ENCODE data around the gene VWA3B. TPM values are rescaled to one million over a fixed set of nuclear protein-coding genes. Genes with fewer than 3 reads are reported as not detected.
A peak's percentile ranks its signal among the peaks of the same experiment; 100 is the strongest.

The VWA3B gene
- polyA plus RNA-seq, 3 donors: not detected

GRCh38 chr2:98177986-98178385, 91.0 kb downstream of the VWA3B start:
- H2AFZ ChIP-seq (ENCODE audit: insufficient read depth, low read depth, low read length, poor library complexity, severe bottlenecking): no peak overlapping the region
- peaks cover 16 to 27% of the 10 kb centered on the region in 2 donors for H3K27me3 ChIP-seq (ENCODE audit: control insufficient read depth in 2 of 2, insufficient read depth in 2 of 2, low read length in 2 of 2)
- Mint-ChIP-seq H3K27me3 (ENCODE audit: low read depth in 3 of 3) (peaks cover 38 to 49% (median 38%) of the 10 kb centered on the region in 3 donors), H3K4me3 (no peak overlapping the region), H3K36me3 (no peaks in the 10 kb centered on the region), H3K9me3 (peaks cover 0 to 4% (median 0%) of the 10 kb centered on the region in 7 donors), H3K4me1 (peaks cover 19% of the 10 kb centered on the region), H3K27ac (no peak overlapping the region)
- no peaks in the 10 kb centered on the region for H4K20me1 ChIP-seq (ENCODE audit: insufficient read depth, low read length)
- peaks cover 6 to 15% of the 10 kb centered on the region in 2 donors for H3K4me1 ChIP-seq (ENCODE audit: control insufficient read depth in 1 of 2, insufficient read depth in 2 of 2, low read length in 2 of 2)
- no peaks in the 10 kb centered on the region for H3K79me2 ChIP-seq (ENCODE audit: insufficient read depth, low read length)
- no peak overlapping the region for H3K4me3 ChIP-seq (replicated peaks in 1 of 3; ENCODE audit: low read depth in 2 of 3, low read length in 3 of 3)
- TF ChIP-seq CTCF (IDR thresholded peaks at IDR 0.05): no peak
- no peak for DNase-seq
- WGBS (ENCODE audit: insufficient coverage): 85% methylated on average over 6 of the region's 6 CpGs
- H3K27ac ChIP-seq (ENCODE audit: low read depth in 1 of 2, low read length in 2 of 2): no peak overlapping the region
- H3K9ac ChIP-seq (ENCODE audit: insufficient read depth, low read length, poor library complexity, severe bottlenecking): no peak overlapping the region
- H3K4me2 ChIP-seq (replicated peaks; ENCODE audit: extremely low read depth, low read length, poor library complexity, severe bottlenecking): no peak overlapping the region
- H3K36me3 ChIP-seq (replicated peaks in 1 of 2; ENCODE audit: control insufficient read depth in 1 of 2, insufficient read depth in 2 of 2, low read length in 2 of 2): no peaks in the 10 kb centered on the region
- intact Hi-C loops (cut with micrococcal nuclease): no loop called here
- H3K9me3 ChIP-seq (replicated peaks in 1 of 2; ENCODE audit: control insufficient read depth in 1 of 2, insufficient read depth in 1 of 2, low read length in 2 of 2): no peaks in the 10 kb centered on the region

GRCh38 chr2:98180456-98180855, 93.5 kb downstream of the VWA3B start:
- no peaks in the 10 kb centered on the region for H4K20me1 ChIP-seq (ENCODE audit: insufficient read depth, low read length)
- intact Hi-C loops (cut with micrococcal nuclease): no loop called here
- WGBS (ENCODE audit: insufficient coverage): 100% methylated on average over 1 of the region's 2 CpGs

More at GRCh38 chr2:98180456-98180855, 93.5 kb downstream of the VWA3B start:
- H3K4me1 Mint-ChIP-seq: peaks cover 8% of the 10 kb centered on the region
- Histone ChIP-seq H3K27ac (ENCODE audit: low read depth in 1 of 2, low read length in 2 of 2) (no peak overlapping the region), H3K9ac (ENCODE audit: insufficient read depth, low read length, poor library complexity, severe bottlenecking) (no peak overlapping the region), H3K4me3 (replicated peaks in 1 of 3; ENCODE audit: low read depth in 2 of 3, low read length in 3 of 3) (no peak overlapping the region), H2AFZ (ENCODE audit: insufficient read depth, low read depth, low read length, poor library complexity, severe bottlenecking) (no peak overlapping the region), H3K36me3 (replicated peaks in 1 of 2; ENCODE audit: control insufficient read depth in 1 of 2, insufficient read depth in 2 of 2, low read length in 2 of 2) (no peaks in the 10 kb centered on the region), H3K79me2 (ENCODE audit: insufficient read depth, low read length) (no peaks in the 10 kb centered on the region), H3K9me3 (replicated peaks in 1 of 2; ENCODE audit: control insufficient read depth in 1 of 2, insufficient read depth in 1 of 2, low read length in 2 of 2) (no peaks in the 10 kb centered on the region), H3K4me2 (replicated peaks; ENCODE audit: extremely low read depth, low read length, poor library complexity, severe bottlenecking) (no peak overlapping the region), H3K4me1 (ENCODE audit: control insufficient read depth in 1 of 2, insufficient read depth in 2 of 2, low read length in 2 of 2) (peaks cover 0 to 3% of the 10 kb centered on the region in 2 donors), H3K27me3 (ENCODE audit: control insufficient read depth in 2 of 2, insufficient read depth in 2 of 2, low read length in 2 of 2) (peaks cover 14 to 27% of the 10 kb centered on the region in 2 donors)
- TF ChIP-seq CTCF (IDR thresholded peaks at IDR 0.05): no peak
- DNase-seq: peak in 1 of 3 donors; percentile 18
- H3K9me3 Mint-ChIP-seq: peaks cover 0 to 4% (median 0%) of the 10 kb centered on the region in 7 donors
- H3K27me3 Mint-ChIP-seq (ENCODE audit: low read depth in 3 of 3): peaks cover 33 to 45% (median 35%) of the 10 kb centered on the region in 3 donors
- no peak overlapping the region for H3K4me3 Mint-ChIP-seq
- no peak overlapping the region for H3K27ac Mint-ChIP-seq
- H3K36me3 Mint-ChIP-seq: no peaks in the 10 kb centered on the region

All from CD14-positive monocyte (primary cell).